Astrocyte (in vitro differentiated cells and primary cell): ENCODE measurements around the gene AKAP13.

ENCODE experiments used
- CTCF ChIP-seq: IDR thresholded peaks from 2 replicates; pipeline ENCODE4 v1.5.1; 2011; ENCODE audit warnings: low read depth, mild to moderate bottlenecking, inconsistent platforms, low read length, moderate library complexity; ENCODE audit not compliant: insufficient read depth
- EZH2 ChIP-seq: IDR thresholded peaks from 2 replicates; pipeline ENCODE4 v1.6.1; 2012; ENCODE audit warnings: mild to moderate bottlenecking, low read length, inconsistent platforms; ENCODE audit not compliant: insufficient read depth

- TF ChIP-seq CTCF, result no peak
- TF ChIP-seq EZH2, result no peak
Observed at GRCh38 chr15:85570336-85570735, 189.9 kb downstream of the AKAP13 start.
